PC-3 (cell line): ENCODE results near the gene SMIM27.

Experiments used
- EZH2 ChIP-seq: fragments of 300-600 bp; sonication (generic); IDR thresholded peaks from one replicate; pipeline ENCODE4 v1.6.1; 2017; ENCODE audit warnings: antibody characterized with exemption, mild to moderate bottlenecking, low read length; ENCODE audit not compliant: unreplicated experiment
- EZH2phosphoT487 ChIP-seq: fragments of 300-600 bp; sonication (generic); IDR thresholded peaks from 2 replicates; pipeline ENCODE4 v1.6.1; 2018; ENCODE audit warnings: mild to moderate bottlenecking, antibody characterized with exemption, low read length, borderline replicate concordance
- TF ChIP-seq, protein P1 (sequence below): fragments of 300-600 bp; sonication (generic); conservative IDR thresholded peaks from 2 replicates; pipeline ENCODE4 v1.5.1; 2017; ENCODE audit warnings: antibody characterized with exemption, low read depth, mild to moderate bottlenecking, low read length

DNA sequence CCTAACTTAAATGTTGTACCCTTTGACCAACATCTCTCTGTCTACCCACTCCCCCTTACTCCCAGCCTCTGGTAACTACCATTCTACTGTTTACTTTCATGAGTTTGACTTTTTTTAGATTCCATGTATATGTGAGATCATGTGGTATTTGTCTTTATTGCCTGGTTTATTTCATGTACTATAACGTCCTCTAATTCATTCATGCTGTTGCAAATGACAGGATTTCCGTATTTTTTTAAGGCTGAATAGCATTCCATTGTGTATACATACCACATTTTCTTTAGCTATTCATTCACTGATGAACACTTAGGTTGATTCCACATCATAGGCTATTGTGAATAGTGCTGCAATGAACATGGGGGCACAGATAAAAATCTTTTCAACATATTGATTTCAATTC is 32.7 kb downstream of the SMIM27 start:
- no peak for TF ChIP-seq EZH2phosphoT487
- no peak for TF ChIP-seq EZH2
- TF ChIP-seq, protein P1, sequence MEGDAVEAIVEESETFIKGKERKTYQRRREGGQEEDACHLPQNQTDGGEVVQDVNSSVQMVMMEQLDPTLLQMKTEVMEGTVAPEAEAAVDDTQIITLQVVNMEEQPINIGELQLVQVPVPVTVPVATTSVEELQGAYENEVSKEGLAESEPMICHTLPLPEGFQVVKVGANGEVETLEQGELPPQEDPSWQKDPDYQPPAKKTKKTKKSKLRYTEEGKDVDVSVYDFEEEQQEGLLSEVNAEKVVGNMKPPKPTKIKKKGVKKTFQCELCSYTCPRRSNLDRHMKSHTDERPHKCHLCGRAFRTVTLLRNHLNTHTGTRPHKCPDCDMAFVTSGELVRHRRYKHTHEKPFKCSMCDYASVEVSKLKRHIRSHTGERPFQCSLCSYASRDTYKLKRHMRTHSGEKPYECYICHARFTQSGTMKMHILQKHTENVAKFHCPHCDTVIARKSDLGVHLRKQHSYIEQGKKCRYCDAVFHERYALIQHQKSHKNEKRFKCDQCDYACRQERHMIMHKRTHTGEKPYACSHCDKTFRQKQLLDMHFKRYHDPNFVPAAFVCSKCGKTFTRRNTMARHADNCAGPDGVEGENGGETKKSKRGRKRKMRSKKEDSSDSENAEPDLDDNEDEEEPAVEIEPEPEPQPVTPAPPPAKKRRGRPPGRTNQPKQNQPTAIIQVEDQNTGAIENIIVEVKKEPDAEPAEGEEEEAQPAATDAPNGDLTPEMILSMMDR: no peak
